DOHH2 (cell line): Measurements from ENCODE around the gene SPATA25.

Source experiments
- CTCF ChIP-seq: fragments of 200-600 bp; sonication (generic); IDR thresholded peaks from one replicate; pipeline ENCODE4 v1.5.1; 2014; ENCODE audit warnings: antibody characterized with exemption, mild to moderate bottlenecking, low read depth, low read length; ENCODE audit not compliant: poor library complexity, severe bottlenecking
- EZH2phosphoT487 ChIP-seq: fragments of 200-600 bp; sonication (generic); IDR thresholded peaks from 2 replicates; pipeline ENCODE4 v1.6.1; 2017; ENCODE audit warnings: borderline replicate concordance, mild to moderate bottlenecking, antibody characterized with exemption, low read length, moderate library complexity, mixed read lengths

GRCh38 chr20:45919542-45920399, 32.3 kb upstream of the SPATA25 start:
- TF ChIP-seq CTCF (no peak), EZH2phosphoT487 (no peak)
